ENCODE results near the gene RBFOX2.

The RBFOX2 gene

DNA sequence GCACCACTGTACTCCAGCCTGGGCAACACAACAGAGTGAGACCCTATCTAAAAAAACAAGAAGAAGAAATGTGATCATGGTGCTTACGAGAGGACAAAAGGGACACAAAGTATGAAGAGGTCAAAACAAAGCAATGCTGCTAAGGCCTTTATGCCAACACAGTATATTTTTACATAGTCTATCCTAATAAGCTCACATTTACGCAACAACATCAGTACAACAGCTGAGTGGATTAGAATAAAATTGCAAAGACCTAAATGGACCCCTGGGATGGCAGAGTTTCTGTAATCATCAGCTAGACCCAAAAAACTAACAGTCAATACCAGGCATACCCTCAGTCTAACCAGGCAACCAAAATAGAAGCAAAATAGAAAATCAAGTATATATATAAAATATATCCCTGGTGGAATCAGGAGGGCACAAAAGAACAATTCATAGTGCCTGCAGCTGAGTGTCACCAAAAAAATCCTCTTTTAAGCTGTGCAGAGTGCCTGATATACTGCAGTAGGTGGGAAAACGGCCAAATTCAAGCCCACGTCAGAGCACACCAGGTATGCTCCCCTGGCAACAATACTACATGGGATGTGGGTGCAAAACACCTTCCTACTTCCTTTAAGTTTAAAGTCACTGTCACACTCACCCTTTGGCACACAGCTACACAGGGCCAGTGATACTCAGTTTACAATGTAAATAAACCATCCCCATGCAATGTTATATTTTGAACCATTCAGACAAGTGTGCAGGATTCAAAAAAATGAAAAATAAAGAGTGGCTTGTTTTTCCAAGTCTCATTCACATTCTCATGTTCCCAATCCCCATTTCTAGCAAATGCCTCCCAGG is 57.8 kb downstream of the RBFOX2 start:
- no peak for DNase-seq

DNA sequence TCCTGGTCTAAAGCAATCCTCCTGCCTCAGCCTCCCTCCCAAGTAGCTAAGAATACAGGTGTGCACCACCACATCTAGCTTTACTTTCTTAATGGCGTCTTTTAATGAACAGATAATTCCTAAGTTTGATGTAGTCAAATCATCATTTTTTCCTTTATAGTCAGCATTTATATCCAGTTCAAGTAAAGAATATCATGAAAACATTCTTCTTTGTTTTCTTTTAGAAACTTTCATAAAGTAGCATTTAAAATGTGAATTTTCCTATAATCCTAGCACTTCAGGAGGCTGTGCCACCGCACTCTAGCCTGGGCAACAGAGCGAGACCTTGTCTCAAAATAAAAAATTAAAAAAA is 61.6 kb downstream of the RBFOX2 start:
- no peak for DNase-seq

DNA sequence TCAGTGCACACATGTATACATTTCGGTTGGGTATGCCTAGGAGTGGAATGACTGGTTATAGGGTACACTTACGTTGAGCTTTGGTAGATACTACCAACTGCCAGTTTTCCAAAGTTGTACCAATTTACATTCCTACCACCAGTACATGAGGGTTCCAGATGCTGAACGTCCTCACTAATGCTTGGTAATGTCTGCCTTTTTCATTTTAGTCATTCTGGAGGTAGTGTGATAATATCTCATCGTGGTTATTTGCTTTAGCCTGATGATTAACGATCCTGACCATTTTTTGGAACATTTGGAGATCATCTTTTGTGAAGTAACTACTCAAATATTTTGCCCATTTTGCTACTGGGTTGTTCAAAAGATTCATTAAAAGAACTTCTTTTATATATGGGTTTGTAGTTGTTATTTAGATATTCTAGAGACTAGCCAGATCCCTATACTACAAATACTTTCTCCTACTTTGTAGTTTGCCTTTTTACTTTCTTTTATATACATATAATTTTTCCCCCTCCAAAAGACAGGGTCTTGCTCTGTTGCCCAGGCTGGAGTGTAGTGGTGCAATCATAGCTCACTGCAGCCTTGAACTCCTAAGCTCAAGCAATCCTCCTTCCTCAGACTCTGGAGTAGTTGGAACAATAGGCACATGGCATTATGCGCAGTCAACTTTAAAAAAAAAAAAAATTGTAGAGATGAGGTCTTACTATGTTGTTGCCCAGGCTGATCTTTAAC is 62.1 kb downstream of the RBFOX2 start:
- no peak for DNase-seq

DNA sequence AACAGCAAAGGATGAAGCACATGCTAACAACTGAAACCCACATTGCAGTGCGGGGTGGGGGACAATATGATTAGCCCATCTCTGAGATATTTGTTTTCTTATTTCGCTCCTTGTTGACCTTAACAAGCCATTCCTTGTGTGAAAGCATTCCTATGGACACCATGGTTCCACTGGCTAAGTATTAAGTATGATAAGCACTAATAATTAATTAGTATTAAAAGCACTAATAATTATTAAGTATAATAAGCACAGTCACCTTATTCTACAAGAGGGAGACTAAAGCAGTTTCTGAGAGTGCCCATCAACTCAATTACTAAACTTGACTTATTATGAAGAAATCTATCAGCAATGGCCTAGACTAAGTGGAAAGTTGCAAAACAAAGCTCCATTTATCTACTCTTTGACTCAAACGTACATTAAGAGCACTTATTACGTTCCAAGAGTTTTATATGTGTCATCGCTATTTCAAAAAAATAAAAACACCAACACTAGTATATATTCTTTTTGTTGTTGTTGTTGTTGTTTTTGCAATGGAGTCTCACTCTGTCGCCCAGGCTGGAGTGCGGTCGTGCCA is 65.3 kb downstream of the RBFOX2 start:
- DNase-seq, result no peak

DNA sequence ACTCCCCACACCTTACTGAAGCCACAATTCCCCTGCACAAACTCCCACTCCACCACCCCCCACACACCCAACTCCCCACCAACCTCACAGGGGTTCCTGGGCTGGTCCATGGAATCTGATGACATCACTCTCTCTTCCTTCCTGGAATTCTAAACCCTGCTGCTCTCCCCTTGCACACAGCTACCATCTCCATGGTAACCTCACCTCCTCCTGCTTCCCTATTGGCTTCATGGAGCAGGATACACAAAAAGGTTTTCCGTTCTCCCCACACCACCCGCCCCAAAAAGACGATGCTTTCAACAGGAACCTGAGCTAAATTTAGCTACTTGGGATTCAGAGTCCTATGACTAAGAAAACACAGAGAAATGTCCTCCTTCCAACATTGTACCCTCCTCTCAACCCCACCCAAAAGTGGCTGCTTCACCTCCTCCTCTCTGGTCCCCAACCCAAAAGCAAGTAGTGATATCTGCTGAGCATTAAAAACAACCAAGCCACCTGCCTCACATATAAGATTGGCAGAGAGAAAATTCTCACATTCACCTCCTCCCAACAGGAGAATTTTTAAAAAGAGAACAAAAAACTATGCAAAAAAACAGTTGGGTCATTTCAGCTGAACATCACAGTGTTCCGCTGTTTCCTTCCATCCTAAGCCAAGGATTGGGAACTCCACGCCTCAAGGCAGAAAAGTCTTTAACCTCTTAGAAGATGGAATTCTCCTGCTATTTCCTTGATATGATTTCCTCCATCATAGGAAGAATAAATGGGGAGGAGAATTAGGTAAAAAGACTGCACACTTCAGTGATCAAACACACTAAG is 66.9 kb downstream of the RBFOX2 start:
- no peak for DNase-seq

DNA sequence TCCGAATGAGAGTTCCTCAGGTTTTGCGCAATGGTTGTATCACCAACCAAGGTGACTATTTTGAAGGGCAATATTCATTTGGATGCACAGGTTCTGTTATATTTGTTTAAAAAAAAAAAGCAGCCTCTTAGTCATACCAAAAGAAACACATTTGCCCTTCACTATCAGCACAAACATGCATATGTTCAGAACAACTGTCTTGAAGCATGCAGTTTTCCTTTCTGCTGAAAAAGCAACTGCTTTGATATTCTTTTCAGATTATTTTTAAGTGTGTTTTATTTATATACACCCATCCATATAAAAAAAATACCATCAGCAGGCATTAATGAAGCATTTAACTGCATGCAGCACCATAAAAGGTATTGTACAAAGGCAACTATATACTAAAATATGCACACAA is 67.8 kb downstream of the RBFOX2 start:
- no peak for DNase-seq

DNA sequence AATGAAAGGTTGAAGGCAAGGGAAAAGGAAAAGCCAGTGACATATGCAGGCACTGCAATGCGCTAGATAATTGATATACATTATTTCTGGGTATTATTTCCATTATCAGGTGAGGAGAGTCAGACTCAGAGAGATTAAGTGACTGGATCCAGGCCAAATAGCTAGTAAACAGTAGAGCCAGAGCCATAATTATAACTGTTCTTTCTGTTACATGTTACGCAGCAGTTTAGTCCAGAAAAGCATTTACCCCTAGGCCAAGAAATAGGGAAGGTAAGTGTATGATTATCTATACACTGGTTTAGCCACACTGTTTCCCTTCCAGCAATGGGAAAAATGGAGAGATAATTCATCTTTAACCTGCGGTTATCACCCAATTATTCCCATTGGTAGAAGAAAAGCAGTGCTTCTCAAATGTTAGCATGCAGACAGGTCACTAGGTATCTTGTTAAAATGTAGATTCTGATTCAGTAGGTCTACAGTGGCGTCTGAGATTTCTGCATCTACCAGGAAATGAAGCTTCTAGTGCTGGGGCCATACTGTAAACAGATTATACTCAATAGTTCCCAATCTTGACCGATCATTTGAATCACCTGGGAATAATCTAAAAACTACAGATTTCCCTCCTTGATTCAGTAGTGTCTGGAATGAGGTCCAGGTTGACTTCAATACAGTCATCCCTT is 69.4 kb downstream of the RBFOX2 start:
- no peak for DNase-seq

DNA sequence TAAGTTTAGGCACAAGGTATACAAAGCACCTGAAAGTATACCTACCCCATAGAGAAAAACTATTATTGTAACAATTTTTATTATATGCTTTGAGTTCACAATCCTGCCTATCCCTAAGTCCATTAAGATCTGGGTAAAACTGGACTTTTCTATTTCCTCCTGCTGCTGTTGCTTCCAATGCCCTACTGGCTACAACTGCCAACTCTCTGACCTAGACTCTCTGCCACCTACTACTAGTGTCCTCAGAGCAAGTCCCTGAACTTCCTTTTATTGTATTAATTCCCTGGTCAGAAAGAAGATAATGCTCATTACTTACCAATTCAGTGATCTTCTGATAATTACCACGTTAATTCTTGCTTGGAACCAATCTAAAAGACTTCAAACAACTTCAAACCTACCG is 70.3 kb downstream of the RBFOX2 start:
- DNase-seq, result no peak

DNA sequence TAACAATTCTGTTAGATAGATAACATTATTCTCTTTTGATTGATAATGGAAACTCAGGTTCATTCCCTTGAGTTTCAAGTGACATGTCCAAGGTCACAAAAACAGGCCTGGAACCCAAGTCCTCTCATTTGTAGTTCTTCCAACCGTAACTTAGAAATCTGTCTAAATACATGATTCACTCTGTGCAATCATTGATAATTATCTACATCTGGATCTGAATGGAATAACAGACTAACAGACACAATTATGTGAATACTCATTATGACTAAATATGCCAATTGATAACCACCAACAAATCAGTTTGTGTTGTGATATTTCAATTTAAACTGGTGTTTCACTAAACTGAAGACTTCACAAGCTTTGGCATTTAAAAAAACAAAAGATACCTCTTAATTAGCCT is 71.0 kb downstream of the RBFOX2 start:
- DNase-seq, result no peak

DNA sequence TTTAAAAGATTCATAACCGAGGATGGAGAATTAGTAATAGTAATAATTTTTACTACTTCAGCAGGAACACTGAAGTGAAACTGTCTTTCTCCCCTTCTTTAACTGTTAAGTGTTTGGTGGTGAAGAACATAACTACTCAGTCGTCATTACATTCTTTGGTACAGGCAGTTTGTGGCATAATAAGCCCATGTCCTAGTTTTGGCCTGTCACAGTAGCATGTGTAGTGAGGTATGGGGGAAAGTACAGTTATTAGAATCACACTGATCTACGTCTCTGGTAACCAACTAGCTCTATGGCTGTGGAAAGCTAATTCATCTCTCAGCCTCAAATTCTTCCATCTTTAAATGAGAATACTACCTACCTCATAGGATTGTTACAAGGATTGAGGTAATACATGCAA is 71.8 kb downstream of the RBFOX2 start:
- DNase-seq, result no peak

DNA sequence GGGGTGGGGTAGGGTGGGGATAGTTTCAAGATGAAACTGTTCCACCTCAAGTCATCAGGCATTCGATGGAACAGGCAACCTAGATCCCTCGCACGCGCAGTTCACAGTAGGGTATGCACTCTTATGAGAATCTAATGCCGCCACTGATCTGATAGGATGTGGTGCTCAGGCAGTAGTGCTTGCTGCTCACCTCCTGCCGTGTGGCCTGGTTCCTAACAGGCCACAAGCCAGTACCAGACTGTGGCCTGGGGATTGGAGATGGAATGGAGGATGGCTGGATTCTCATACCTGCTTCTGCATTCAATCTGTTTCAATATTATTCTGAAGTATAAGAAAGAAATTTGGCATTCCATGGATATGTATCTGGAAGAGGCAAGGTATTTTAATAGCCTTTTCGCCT is 73.1 kb downstream of the RBFOX2 start:
- no peak for DNase-seq

DNA sequence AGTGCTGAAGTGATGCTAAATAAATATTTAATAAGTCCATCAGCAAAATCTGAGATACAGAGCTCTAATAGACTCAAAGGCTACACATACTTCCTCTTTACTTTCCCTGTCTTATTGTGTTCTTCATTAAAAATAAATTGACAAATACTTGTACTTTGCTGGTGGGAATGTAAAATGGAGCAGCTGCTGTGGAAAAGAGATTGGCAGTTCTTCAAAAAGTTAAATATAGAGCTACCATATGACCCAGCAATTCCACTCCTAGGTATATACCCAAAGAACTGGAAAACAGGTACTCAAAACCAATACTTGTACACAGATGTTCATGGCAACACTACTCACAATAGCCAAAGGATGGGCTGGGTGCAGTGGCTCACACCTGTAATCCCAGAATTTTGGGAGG is 76.0 kb downstream of the RBFOX2 start:
- no peak for DNase-seq

DNA sequence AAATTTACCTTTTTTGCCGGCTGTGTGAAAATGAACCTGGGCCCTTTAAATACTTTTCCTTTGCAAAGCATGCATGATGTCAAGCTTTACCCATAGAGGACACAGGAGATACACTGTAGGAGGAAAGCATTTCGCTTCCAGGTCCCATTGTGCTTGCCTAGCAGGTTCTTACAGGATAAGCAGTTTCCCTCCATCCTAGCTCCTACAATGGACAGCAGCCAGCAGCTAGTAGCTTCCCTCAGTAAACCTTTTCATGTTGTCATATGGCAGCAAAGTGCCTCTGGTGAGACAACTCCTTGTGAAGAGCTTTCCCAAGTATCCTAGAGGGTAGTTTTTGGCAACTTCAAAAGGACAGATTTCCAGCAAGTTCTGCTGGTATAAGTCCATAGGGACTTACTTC is 78.4 kb downstream of the RBFOX2 start:
- no peak for DNase-seq

DNA sequence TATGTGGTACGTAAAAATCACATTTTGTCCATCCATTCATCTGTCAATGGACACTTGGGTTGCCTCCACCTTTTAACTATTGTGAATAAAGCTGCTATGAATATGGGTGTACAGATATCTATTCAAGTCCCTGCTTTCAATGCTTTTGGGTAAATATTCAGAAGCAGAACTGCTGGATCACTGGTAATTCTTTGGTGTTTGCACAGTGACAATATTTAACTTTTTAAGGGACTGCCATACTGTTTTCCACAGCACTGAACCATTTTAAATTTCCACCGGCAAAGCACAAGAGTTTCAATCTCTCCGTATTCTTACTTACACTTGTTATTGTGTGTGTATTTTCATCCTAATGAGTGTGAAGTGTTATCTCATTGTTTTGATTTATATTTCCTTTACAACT is 79.4 kb downstream of the RBFOX2 start:
- no peak for DNase-seq

DNA sequence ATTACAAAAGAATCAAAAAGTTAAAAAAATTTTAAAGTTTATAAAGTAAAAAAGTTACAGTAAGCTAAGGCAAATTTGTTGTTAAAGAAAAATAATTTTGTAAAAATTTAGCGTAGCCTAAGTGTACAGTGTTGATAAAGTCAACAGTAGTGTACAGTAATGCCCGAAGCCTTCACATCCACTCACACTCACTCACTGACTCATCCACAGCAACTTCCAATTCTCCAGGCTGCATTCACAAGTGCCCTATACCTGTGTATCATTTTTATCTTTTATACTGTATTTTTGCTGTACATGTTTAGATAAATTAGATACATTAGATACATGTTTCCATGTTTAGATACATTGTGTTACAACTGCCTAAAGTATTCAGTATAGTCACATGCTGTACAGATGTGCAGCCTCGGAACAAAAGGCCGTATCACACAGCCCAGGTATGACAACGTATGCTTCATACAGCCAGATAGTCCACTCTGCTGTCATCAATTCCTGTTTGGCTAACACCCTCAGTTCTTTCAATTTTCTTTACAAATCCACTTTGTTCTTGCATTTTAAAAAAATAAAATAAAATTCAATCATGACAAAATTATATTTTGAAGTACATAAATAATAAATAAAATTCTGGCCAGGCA is 80.7 kb downstream of the RBFOX2 start:
- DNase-seq, result no peak

DNA sequence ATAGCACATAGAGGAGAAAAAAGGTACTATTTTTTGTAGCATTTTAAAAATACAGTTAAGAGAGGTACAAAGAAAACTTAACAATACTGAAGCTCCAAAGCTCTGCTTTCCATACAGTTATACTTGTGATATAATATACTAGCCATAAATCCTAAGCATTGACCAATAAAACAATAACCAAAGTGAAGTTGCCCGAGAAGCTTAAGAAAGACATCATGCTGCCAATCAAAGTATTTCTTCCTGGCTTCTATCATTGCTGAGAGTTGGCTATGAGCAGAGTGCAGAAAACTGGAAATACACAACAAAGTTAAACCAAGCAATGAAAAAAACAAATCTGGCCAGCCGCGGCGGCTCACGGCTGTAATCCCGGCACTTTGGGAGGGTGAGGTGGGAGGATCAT is 84.2 kb downstream of the RBFOX2 start:
- DNase-seq, result no peak

DNA sequence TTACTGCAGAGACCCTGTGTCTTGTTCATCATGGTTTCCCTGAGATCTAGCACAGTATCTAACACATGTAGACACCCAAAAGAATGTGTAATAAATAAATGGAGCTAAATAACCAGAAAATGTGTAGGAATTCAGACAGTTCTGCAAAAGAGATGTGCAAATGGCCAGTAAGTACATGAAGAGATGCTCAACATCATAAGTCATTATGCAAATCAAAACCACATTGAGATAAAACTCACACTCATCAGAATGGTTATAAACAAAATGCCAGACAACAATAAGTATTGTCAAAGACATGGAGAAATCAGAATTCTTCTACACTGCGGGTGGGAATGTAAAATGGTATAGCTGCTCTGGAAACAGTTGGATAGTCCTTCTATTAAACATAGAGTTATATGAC is 88.5 kb downstream of the RBFOX2 start:
- DNase-seq, result no peak

DNA sequence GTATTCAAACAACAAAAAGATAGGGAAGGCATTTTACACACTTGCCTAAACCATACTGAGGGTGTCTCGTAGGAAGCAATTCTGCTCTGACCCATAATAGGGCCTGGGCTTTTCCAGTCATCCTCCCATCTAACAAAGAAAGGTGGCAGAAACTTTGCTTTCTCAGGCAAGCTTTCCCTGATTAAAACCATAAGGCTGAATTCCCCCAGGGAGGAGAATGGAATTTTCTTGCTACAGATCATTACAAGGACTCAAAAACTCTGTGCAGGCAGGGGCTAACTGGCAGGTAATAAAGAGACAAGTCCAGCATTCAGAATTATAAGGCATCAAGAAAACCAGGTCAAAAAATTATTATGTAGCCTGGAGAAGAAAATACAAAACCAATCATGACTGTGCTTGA is 90.4 kb downstream of the RBFOX2 start:
- no peak for DNase-seq

DNA sequence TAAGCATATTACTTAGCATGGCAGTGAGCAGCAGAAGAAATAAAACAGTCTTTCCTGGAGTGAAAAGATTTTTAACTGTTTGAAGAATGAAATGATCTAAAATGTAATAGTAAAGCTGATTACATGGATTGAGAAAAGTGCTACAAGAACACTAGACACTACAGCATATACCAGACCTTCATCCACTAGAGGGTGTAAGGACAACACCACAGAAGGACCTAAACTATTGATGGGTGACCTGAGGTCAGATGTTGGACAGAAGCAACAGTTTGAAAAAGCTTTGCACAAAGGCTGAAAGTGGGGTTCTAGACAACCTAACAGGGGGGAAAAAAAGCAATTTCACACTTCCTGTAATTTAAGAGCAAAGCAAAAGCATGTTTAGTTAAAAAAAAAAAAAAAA is 97.7 kb downstream of the RBFOX2 start:
- DNase-seq, result no peak

DNA sequence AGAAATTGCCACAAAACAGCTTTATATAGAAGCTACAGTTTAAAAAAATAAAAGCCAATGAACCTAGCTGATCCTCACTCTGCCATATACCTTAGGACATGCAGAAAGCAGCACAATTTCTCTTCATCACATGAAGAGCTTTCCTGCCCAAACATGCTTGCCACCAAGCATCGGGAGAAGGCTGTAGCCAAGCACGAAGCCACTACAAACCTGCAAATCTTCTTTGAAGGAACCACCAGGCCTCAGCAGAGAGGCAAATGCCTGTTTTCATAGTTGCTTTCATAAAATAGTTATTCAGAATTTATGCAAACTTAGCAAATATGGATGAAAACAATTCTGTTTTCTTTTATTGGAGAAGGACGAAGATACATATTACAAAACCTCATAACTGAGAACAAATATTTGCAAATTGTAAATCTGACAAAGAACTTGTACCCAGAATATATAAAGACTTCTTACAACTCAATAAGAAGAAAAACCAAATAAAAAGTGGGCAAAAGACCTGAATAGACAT is 100.3 kb downstream of the RBFOX2 start:
- no peak for DNase-seq

DNA sequence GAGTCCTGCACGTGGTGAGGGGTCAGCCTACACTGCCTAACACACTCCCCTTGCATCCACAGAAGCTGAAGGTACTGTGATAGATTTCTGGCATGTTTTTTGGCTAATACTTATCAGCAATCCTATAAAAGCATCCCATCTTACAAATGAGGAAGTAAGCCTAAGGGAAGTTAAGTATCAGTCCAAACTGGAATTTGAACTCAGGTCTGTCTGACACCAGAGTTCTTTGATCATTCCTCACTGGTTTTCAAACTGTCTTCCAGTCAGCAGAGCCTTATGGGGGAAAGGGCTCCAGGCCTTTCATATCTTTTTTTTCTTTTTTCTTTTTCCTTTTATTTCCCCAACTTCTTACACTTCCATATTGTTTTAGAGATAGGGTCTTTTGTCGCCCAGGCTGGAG is 105.6 kb downstream of the RBFOX2 start:
- no peak for DNase-seq

DNA sequence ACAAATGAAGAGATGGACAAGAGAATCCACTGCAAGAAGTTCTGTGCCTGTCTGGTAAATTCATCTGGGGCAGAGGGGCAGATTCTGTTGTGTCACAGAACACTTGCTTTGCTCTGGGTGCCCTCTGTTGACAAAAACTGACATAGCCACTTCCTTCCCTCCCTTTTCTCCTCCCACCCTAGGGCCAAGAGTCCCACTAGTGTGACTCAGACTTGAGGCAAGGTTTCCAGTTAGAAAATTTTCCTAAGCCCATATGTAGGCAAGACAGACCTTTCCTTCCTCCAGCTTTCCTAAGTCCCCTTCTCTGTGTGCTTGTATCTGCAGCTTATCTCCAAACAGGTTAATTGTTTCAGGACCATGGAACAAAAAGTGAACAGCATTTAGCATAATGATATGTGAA is 106.8 kb downstream of the RBFOX2 start:
- DNase-seq, result no peak
